GM19239 (cell line): Measurements from ENCODE around the gene RASGEF1C.

Experiments
- DNase-seq: peaks from one replicate; pipeline ENCODE4 v3.0.0; 2011; ENCODE audit warnings: low spot score; ENCODE audit not compliant: insufficient read length
- FAIRE-seq: peaks from 2 replicates; lab custom pipeline; 2011; peaks lifted over from hg19 to GRCh38; lab: Jason Lieb, UNC

Gene RASGEF1C

DNA sequence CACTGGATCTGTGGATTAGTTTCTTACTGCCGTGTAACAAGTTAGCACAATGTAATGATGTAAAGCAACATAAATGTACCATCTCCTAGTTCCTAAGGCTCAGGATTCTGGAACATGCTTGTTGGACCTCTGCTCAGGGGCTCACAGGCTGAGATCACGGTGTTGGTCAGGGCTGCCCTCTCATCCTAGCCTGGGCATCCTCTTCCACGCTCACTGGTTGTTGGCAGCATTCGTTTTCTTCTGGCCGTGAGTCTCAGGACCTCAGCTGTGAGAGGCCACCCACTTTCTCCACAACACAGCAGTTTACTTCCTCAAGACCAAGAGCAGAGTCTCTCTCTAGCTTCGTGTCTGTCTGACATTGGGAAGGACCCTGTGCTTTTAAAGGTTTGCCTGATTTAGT lies 17.3 kb downstream of the RASGEF1C start:
- no peak for FAIRE-seq
- DNase-seq = no peak

GRCh38 chr5:180187767-180188166 lies 21.2 kb downstream of the RASGEF1C start:
- FAIRE-seq = no peak
- DNase-seq = no peak

DNA sequence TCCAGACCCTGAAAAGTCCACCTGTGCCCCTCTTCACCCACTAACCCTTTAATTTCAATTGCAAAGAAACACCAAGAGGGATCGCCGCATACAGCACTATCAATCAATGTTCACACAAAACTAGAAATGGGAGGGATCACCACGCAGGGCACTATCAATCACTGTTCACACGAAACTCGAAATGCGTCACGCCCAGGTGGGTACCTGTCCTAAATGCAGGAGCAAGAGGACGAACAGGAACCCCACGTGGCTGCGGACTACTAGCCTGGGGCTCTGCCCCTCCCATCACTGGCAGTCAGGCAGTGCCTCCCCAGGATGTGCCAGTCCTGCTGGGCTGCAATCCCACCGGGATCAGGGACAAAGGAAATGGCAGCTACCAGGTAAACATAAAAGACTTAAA lies 28.2 kb downstream of the RASGEF1C start:
- DNase-seq (no peak), FAIRE-seq (no peak)

- DNase-seq = no peak
- FAIRE-seq = no peak
These were observed 28.6 kb downstream of the RASGEF1C start for GRCh38 chr5:180180421-180180820.

DNA sequence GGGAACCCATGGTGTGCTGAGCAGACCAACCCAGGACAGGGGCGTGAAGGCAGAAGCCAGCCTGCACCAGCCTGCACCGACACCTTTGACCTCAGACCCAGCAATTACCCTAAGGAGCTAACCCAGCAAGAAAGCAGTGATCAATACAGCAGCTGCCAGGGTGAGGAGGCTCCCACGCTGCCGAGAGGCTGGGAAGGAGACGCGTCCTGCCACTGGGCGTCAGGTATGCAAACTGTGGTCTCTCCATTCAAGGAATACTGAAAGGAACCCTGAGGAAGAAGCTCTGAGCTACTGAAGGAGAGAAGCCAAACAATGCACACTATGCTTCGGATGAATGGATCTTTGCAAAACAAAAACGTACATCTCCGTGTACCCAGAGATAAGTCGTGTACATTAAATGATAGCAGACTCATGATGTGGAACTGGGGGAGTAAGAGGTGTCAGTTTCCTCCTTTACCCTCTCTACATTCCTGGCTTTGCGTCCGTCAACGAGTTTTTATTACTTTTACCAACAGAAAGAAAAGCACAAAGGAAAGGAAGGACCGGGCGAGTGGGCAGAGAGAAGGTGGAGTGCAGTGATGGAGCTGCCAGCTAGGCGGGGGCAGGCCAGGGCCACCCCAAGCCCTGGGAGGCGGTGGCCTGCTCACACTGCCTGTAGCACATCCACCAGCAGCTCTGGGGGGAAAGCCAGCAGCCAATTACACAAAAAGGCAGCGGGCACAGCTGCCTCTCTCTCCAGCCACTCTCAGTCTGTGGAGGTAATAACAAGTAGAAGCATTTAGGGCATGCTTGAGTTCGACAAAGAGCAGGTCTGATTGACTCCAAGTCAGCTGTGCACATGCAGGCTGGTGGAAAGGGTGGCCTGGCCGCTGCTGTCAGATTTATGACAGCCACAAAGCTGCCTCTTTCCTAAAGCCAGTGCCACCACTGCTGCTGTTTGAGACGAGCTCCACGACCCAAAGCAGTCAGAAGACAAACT lies 29.3 kb downstream of the RASGEF1C start:
- FAIRE-seq (no peak), DNase-seq (no peak)

GRCh38 chr5:180178531-180179441 lies 30.2 kb downstream of the RASGEF1C start:
- FAIRE-seq (no peak), DNase-seq (no peak)

DNA sequence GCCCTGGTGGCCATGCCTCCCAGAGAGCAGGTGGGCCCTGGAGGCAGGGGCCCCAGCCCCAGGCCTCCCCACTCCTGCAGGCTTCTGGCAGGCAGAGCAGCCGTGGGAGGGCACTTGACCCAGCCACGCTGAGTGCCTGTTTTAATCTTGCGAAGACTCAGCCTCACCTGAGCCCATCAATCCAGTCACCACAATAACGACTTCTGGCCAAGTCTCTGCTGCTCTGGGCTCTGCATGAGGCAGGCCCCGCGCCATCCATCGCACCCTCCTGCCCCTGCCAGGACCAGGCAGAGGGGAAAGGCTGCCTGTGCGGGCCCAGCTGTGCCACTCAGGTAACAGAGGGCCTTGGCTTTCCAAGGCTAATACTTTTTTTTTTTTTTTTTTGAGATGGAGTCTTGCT lies 32.8 kb downstream of the RASGEF1C start:
- DNase-seq = no peak
- FAIRE-seq = no peak

GRCh38 chr5:180175015-180175431 lies 34.0 kb downstream of the RASGEF1C start:
- DNase-seq (no peak), FAIRE-seq (no peak)

GRCh38 chr5:180174587-180174972 lies 34.4 kb downstream of the RASGEF1C start:
- DNase-seq = no peak
- no peak for FAIRE-seq

- no peak for FAIRE-seq
These were observed 35.0 kb downstream of the RASGEF1C start for GRCh38 chr5:180173875-180174586.

GRCh38 chr5:180173198-180173544 lies 35.8 kb downstream of the RASGEF1C start:
- no peak for DNase-seq
- FAIRE-seq = no peak

More at GRCh38 chr5:180173875-180174586, 35.0 kb downstream of the RASGEF1C start:
- DNase-seq = no peak

GRCh38 chr5:180172447-180173197 lies 36.4 kb downstream of the RASGEF1C start:
- DNase-seq (no peak), FAIRE-seq (no peak)

DNA sequence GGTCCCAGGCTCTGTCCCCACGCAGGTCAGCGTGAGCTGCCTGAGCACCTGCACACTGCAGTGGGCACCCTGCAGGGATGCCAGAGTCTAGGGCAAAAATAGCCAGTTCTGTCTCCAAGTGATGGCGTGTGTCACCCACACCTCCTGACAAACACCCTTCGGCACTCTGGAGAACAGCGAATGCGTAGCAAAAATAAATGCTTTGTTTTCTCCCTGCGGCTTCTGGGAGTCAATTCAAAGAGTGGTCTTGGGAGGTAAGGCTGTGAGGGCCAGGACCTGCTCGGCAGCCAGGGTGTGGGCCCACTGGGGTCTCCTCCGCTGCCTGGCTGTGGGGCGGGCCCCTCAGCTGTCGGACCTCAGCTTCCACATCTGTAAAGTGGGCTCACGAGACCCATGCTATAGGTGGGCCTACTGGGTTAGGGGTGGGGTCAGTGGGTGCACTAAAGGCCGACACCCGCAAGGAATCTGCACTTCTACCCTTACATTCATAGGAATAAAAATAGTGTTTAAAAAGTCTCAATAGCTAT lies 37.4 kb downstream of the RASGEF1C start:
- DNase-seq (no peak), FAIRE-seq (no peak)

- no peak for FAIRE-seq
- DNase-seq = no peak
These were observed 38.0 kb downstream of the RASGEF1C start for GRCh38 chr5:180170810-180171567.

- FAIRE-seq = no peak
- DNase-seq = no peak
These were observed 38.8 kb downstream of the RASGEF1C start for GRCh38 chr5:180170106-180170809.

GRCh38 chr5:180169248-180170105 lies 39.5 kb downstream of the RASGEF1C start:
- DNase-seq (no peak), FAIRE-seq (no peak)

GRCh38 chr5:180168758-180169157 lies 40.3 kb downstream of the RASGEF1C start:
- DNase-seq (no peak), FAIRE-seq (no peak)
